ENCODE results near the gene WDR33.
"Not testable (repeated sequence)": the region's sequence is repeated elsewhere in the genome, so short reads cannot be mapped to it uniquely, and the experiment has no call there.

WDR33 gene

DNA sequence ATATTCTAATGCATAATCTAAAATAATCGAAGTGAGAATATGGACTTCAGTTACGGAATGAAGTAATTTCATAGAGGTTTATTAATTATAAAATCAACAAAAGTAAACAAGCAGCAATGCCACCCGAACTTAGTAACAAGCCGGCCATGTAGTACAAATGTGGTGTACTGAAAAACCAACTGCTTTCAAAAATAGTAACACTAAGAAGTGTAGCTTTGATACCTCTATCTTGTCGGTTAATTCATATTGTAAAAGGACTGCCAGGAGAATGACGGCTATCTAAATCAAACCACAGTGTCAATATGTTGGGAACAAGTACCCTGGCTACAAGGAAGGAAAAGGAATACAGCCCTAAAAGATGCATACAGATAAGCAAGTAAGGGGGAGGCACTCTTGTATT is 48.5 kb downstream of the WDR33 start:
- DNase-seq: no peak

DNA sequence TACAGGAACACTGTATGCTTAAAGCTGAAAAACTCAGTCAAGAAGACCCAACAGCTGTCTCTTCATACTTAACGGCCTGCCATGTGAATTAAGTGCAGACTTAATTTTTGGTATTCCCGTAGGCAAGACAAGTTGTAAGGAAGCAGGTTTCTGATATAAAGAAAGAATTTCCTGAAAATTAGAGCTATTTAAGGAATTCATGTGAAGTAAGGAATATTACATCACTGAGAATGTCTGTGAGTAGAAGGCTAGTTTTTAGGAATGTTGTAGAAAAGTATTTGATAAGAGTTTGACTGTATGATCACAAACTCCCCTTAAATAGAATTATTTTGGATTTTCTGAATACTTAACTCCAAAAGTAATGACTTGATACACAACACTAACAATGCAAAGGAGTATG is 51.0 kb downstream of the WDR33 start:
- DNase-seq: no peak

GRCh38 chr2:127754186-127754585 is 56.8 kb downstream of the WDR33 start:
- no peak for DNase-seq

DNA sequence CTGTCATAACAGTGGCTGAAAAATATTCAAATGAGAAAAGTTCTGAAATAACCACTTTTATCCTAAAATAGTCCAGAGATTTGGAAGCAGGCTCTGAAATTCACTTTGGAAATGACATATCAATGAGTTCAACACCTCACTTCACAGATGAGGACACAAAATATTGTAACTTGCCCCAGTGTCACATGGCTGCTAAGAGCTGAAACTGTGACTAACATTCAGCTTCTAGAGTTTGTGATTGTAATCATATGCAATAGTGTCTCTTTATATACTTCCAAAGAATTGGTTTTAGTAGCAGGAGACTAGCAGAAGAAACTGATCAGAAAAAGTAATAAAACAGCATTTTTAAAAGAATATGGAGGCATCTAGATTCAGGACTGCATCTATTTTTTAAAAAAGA is 57.6 kb downstream of the WDR33 start:
- no peak for DNase-seq

DNA sequence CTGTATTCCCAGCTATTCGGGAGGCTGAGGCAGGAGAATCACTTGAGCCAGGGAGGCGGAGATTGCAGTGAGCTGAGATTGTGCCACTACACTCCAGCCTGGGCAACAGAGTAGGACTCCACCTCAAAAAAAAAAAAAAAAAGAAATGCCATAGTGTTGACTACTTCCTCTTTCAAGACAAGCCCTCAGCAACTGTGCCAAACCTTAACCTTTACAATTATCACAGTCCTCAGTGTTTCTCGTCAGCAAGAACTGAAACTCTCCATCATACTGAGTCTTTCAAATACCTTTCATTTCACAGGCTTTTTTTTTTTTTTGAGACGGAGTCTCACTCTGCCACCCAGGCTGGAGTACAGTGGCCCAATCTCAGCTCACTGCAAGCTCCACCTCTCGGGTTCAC is 61.4 kb downstream of the WDR33 start:
- DNase-seq: not testable (repeated sequence)

- no peak for DNase-seq
Measured at GRCh38 chr2:127747621-127748020, 63.4 kb downstream of the WDR33 start.

DNA sequence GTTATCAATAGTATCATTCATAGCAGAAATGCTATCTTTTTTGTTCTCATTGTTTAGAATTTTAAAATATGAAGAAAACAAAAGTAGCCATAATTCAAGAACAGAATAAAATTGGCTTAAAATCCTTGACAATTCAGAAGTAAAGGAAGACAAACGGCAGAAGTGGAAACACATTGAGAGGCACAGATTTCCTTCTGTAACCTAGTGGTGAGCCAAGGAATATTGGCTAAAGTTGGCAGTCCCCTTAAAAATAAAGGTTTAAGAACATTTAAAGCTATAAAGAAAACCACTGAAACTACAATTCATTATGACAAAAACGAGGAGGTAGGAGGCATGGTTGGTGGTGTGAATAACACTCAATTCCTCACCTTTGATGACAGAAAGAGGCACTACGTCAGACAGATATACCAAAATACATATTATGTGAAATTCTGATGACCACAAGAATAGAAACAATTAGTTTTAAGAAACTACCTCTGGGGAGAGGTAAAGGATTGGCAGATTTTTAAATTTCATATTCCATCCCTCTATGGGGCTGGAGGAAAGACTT is 67.4 kb downstream of the WDR33 start:
- no peak for DNase-seq

DNA sequence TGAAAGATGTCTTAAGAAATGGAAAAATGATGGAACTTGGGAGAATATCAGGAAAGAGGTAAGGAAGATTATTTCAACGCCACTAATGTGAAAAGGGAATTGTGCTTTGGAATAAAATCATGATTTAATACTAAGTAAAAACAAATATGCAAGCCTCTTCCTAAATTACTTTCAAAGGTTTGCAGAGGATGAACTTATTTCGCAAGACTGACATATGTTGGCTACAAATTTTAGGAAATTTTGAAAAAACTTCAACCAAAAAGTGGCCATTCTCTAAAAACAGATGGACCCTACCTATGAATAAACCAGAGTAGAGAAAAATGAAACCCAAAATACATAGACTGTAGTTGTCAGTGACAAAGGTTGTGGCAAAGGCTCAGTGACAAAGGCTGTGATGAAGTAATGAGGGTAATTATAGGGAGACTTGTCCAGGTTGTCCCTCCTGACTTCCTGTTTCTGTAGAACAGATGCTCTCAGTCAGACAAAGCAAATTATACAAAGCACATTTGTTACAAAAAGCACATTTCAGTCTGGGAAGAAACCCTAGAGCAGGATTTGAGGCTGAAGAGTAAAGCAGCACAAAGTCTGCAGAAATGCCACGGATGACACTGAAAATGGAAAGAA is 70.2 kb downstream of the WDR33 start:
- DNase-seq: no peak

GRCh38 chr2:127739800-127740199 is 71.2 kb downstream of the WDR33 start:
- no peak for DNase-seq

GRCh38 chr2:127737892-127738291 is 73.1 kb downstream of the WDR33 start:
- no peak for DNase-seq

DNA sequence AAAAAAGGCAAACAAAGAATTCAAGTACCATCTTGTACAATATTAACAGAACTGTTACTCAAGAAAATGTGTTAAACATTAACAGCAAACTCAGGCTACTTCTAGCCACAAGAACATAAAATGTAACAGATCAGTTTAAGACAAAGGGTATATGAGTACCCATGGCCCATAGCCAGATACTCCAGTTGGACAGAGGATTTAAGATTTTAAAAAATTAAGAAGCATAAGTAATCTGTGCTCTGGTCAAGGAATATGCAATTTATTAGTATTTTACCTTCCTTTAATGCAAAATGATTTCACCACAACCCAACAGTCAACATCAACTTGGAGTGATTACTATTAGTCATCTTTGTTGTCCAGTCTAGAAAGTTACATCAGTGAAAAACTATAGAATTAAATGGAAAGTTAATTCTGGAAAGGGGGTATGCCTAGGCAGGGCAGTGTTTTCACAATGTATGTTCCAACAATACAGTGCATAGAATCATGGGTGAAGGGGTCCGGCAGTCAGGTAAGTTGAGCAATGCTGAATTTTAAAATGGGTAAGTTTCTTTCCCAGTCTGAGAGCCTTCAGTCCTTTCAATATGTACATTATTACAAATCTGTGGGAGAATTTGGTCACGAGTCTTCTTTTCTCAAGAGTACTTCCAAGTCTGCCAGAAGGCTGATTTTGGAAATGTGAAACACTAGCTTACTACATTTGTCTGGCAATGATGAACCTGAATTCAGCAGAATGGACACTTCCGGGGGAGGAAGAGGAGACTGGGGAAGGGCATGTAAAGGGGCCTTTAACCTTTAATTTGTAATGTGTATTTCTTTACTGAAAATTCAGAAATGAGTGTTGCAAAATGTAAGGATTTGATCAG is 75.2 kb downstream of the WDR33 start:
- DNase-seq: no peak

DNA sequence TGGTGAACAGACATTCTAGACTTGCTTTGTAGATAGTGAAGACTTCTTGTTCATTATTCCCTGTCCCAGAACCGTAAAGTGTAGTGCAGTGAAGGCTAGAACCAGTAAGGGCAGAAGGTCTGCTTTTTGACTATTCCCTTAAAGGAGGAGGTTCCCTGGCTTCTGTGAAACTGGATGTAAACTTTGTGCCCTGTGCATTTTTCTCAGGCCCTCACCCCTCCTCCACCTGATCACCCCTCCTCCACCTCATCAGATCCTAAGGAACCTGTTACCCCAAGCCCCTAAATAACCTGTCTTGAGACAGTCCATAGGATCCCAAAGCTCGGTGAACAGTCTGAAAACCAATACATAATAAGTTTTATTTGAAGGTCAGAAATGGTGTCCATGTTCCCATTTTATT is 75.9 kb downstream of the WDR33 start:
- no peak for DNase-seq

- no peak for DNase-seq
Measured at GRCh38 chr2:127733816-127734537, 77.0 kb downstream of the WDR33 start.

GRCh38 chr2:127733113-127733815 is 77.7 kb downstream of the WDR33 start:
- DNase-seq: no peak

- no peak for DNase-seq
Measured at GRCh38 chr2:127726158-127726880, 84.7 kb downstream of the WDR33 start.

- no peak for DNase-seq
Measured at GRCh38 chr2:127722807-127723206, 88.2 kb downstream of the WDR33 start.

DNA sequence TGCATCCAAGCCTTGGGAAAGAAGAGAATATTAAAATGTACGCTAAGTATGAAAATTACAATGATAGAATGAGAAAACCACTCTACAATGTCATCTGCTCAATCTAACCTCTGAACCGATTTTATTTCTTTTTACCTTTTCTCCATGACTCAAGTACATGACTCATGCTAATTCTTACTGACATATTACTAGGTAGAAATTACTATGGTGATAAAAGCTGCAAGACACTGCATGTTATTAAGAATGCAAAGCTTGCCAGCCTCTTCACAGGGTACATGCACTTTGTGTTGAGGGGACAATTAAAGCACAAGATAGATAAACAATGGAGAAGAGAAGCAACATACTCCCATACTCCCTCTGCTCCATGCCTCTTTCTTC is 89.0 kb downstream of the WDR33 start:
- no peak for DNase-seq

DNA sequence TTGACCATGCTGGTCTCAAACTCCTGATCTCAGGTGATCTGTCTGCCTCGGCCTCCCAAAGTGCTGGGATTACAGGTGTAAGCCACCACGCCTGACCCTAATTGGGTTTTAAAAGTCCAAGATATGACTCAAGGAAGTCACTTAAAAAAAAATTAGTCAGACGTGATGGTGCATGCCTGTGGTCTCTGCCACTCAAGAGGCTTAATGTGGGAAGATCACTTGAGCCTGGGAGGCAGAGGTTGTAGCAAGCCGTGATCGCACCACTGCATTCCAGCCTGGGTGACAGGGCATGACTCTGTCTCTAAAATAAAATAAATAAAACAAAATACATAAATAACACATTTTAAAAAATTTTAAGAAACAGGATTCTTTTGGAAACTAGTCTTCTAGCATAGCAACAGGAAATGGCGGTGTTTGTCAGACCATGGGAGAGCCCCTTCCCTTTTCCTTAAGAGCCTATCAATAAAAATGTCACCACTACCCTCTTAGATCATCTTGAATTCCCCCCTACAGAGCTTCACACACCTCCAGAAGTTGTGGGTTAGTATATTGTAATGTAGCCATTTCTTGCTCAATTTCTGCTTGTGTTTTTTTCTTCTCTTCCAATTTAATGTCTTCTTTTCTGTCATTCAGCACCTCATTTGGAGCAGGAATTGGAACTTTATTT is 89.5 kb downstream of the WDR33 start:
- no peak for DNase-seq

- DNase-seq: no peak
Measured at GRCh38 chr2:127719301-127720218, 91.4 kb downstream of the WDR33 start.

GRCh38 chr2:127718271-127718670 is 92.7 kb downstream of the WDR33 start:
- DNase-seq: no peak
